GM12891 (cell line): ENCODE measurements around the gene RAB7A.

Source experiments
- DNase-seq: peaks from one replicate; pipeline ENCODE4 v3.0.0; 2011; ENCODE audit warnings: low spot score; ENCODE audit not compliant: insufficient read length
- FAIRE-seq: peaks from 2 replicates; lab custom pipeline; 2011; peaks lifted over from hg19 to GRCh38; lab: Jason Lieb, UNC
- PAX5 ChIP-seq: IDR thresholded peaks from 2 replicates; pipeline ENCODE4 v1.6.1; 2011; ENCODE audit warnings: low read length, moderate library complexity, mild to moderate bottlenecking; ENCODE audit not compliant: insufficient read depth, severe bottlenecking
- POLR2A ChIP-seq: IDR thresholded peaks from 2 replicates; pipeline ENCODE4 v1.6.1; 2011; ENCODE audit warnings: low read depth, low read length, control low read depth
- POLR2AphosphoS5 ChIP-seq: IDR thresholded peaks from 2 replicates; pipeline ENCODE4 v1.6.1; 2011; ENCODE audit warnings: low read depth, low read length, control low read depth
- POU2F2 ChIP-seq: IDR thresholded peaks from 2 replicates; pipeline ENCODE4 v1.6.1; 2011; ENCODE audit warnings: low read depth, mild to moderate bottlenecking, control low read depth, low read length, moderate library complexity
- SPI1 ChIP-seq: IDR thresholded peaks from 2 replicates; pipeline ENCODE4 v1.6.1; 2011; ENCODE audit warnings: low read depth, low read length, control low read depth
- TAF1 ChIP-seq: IDR thresholded peaks from 2 replicates; pipeline ENCODE4 v1.6.1; 2011; ENCODE audit warnings: low read depth, low read length, control low read depth

Gene RAB7A

GRCh38 chr3:128787256-128788253, 61.6 kb downstream of the RAB7A start:
- no peak for DNase-seq

GRCh38 chr3:128788268-128788869, 62.4 kb downstream of the RAB7A start:
- DNase-seq: no peak
- FAIRE-seq: peak; percentile 47
- no peak for TF ChIP-seq SPI1
- TF ChIP-seq POU2F2: no peak
- TF ChIP-seq TAF1: no peak
- TF ChIP-seq POLR2AphosphoS5: no peak
- TF ChIP-seq PAX5: no peak
- TF ChIP-seq POLR2A: no peak

More at GRCh38 chr3:128787256-128788253, 61.6 kb downstream of the RAB7A start:
- FAIRE-seq: peak; percentile 78
- no peak for TF ChIP-seq POLR2A
- TF ChIP-seq POU2F2: no peak
- TF ChIP-seq SPI1: no peak
- no peak for TF ChIP-seq PAX5
- no peak for TF ChIP-seq POLR2AphosphoS5
- TF ChIP-seq TAF1: no peak

- DNase-seq (no peak), FAIRE-seq (peak; percentile 35)
- TF ChIP-seq POLR2AphosphoS5 (no peak), POLR2A (no peak), TAF1 (no peak), PAX5 (no peak), SPI1 (no peak), POU2F2 (no peak)
Observed at GRCh38 chr3:128794067-128794768, 68.2 kb downstream of the RAB7A start.

- no peak for TF ChIP-seq POLR2A
- no peak for TF ChIP-seq SPI1
- no peak for TF ChIP-seq POU2F2
- no peak for TF ChIP-seq TAF1
- TF ChIP-seq PAX5: no peak
- no peak for TF ChIP-seq POLR2AphosphoS5
- DNase-seq (peak; percentile 61), FAIRE-seq (peak; percentile 90)
Observed at GRCh38 chr3:128794770-128795649, 69.0 kb downstream of the RAB7A start.

GRCh38 chr3:128799653-128800052, 73.7 kb downstream of the RAB7A start:
- no peak for FAIRE-seq
- no peak for DNase-seq
- TF ChIP-seq TAF1 (no peak), PAX5 (no peak), POLR2AphosphoS5 (no peak), POLR2A (no peak), POU2F2 (no peak), SPI1 (no peak)

- no peak for TF ChIP-seq POU2F2
- TF ChIP-seq POLR2AphosphoS5: no peak
- no peak for TF ChIP-seq PAX5
- no peak for TF ChIP-seq TAF1
- no peak for TF ChIP-seq POLR2A
- TF ChIP-seq SPI1: no peak
- peak; percentile 9 for FAIRE-seq
- DNase-seq: no peak
Observed at GRCh38 chr3:128800241-128801187, 74.5 kb downstream of the RAB7A start.

- FAIRE-seq (no peak), DNase-seq (no peak)
- no peak for TF ChIP-seq TAF1
- TF ChIP-seq POU2F2: no peak
- TF ChIP-seq POLR2AphosphoS5: no peak
- TF ChIP-seq POLR2A: no peak
- no peak for TF ChIP-seq SPI1
- no peak for TF ChIP-seq PAX5
Observed at GRCh38 chr3:128801779-128802380, 75.9 kb downstream of the RAB7A start.
